Measurements from ENCODE around the gene ZNF330.

GRCh38 chr4:141220271-141220670 is 424 bp upstream of the ZNF330 start:
- no peak for TF ChIP-seq CTCF (IDR thresholded peaks at IDR 0.05)
- no peak for TF ChIP-seq ATF3 (CRISPR knock-in tag; conservative IDR thresholded peaks at IDR 0.05)
- TF ChIP-seq STAT6 (CRISPR knock-in tag; conservative IDR thresholded peaks at IDR 0.05; ENCODE audit: low read depth), result no peak
- no peak for TF ChIP-seq ZNF423 (CRISPR knock-in tag; IDR thresholded peaks at IDR 0.05)
- TF ChIP-seq CDX4 (CRISPR knock-in tag; IDR thresholded peaks at IDR 0.05; ENCODE audit: borderline replicate concordance), result no peak
- no peak for TF ChIP-seq E2F1 (CRISPR knock-in tag; IDR thresholded peaks at IDR 0.05)
- TF ChIP-seq ZNF138 (CRISPR knock-in tag; conservative IDR thresholded peaks at IDR 0.05), result no peak
